ENCODE results near the gene COL6A2. TPM values are rescaled to one million over a fixed set of nuclear protein-coding genes. Genes with fewer than 3 reads are reported as not detected.
A peak's percentile ranks its signal among the peaks of the same experiment; 100 is the strongest.
"Not testable (repeated sequence)": the region's sequence is repeated elsewhere in the genome, so short reads cannot be mapped to it uniquely, and the experiment has no call there.

Gene COL6A2
- total RNA-seq, 1 donor from 2014 or later = 378 TPM

- Mint-ChIP-seq H3K36me3 (ENCODE audit: low read depth, unreplicated experiment) (no peaks in the 10 kb centered on the region), H3K4me3 (ENCODE audit: unreplicated experiment) (no peak overlapping the region), H3K27ac (ENCODE audit: unreplicated experiment) (no peak overlapping the region), H3K27me3 (ENCODE audit: unreplicated experiment) (peaks cover 4% of the 10 kb centered on the region), H3K4me1 (ENCODE audit: unreplicated experiment) (no peaks in the 10 kb centered on the region), H3K9me3 (ENCODE audit: unreplicated experiment) (no peaks in the 10 kb centered on the region)
- DNase-seq (ENCODE audit: low spot score) = no peak
- TF ChIP-seq CTCF (IDR thresholded peaks at IDR 0.05; ENCODE audit: unreplicated experiment) = no peak
These were observed 38.9 kb downstream of the COL6A2 start for GRCh38 chr21:46136739-46137349.

GRCh38 chr21:46137908-46138307, 40.0 kb downstream of the COL6A2 start:
- H3K36me3 Mint-ChIP-seq (ENCODE audit: low read depth, unreplicated experiment) = no peaks in the 10 kb centered on the region
- no peak for TF ChIP-seq CTCF (IDR thresholded peaks at IDR 0.05; ENCODE audit: unreplicated experiment)
- no peaks in the 10 kb centered on the region for H3K4me1 Mint-ChIP-seq (ENCODE audit: unreplicated experiment)
- H3K27ac Mint-ChIP-seq (ENCODE audit: unreplicated experiment) = no peak overlapping the region
- DNase-seq (ENCODE audit: low spot score) = no peak
- H3K9me3 Mint-ChIP-seq (ENCODE audit: unreplicated experiment) = no peaks in the 10 kb centered on the region
- peaks cover 4% of the 10 kb centered on the region for H3K27me3 Mint-ChIP-seq (ENCODE audit: unreplicated experiment)
- no peak overlapping the region for H3K4me3 Mint-ChIP-seq (ENCODE audit: unreplicated experiment)

- no peaks in the 10 kb centered on the region for H3K4me1 Mint-ChIP-seq (ENCODE audit: unreplicated experiment)
- no peak overlapping the region for H3K4me3 Mint-ChIP-seq (ENCODE audit: unreplicated experiment)
- H3K27me3 Mint-ChIP-seq (ENCODE audit: unreplicated experiment) = peaks cover 4% of the 10 kb centered on the region
- TF ChIP-seq CTCF (IDR thresholded peaks at IDR 0.05; ENCODE audit: unreplicated experiment) = no peak
- H3K27ac Mint-ChIP-seq (ENCODE audit: unreplicated experiment) = no peak overlapping the region
- H3K9me3 Mint-ChIP-seq (ENCODE audit: unreplicated experiment) = no peaks in the 10 kb centered on the region
- H3K36me3 Mint-ChIP-seq (ENCODE audit: low read depth, unreplicated experiment) = no peaks in the 10 kb centered on the region
- no peak for DNase-seq (ENCODE audit: low spot score)
These were observed 40.6 kb downstream of the COL6A2 start for GRCh38 chr21:46138383-46138970.

- H3K9me3 Mint-ChIP-seq (ENCODE audit: unreplicated experiment) = no peaks in the 10 kb centered on the region
- no peak for TF ChIP-seq CTCF (IDR thresholded peaks at IDR 0.05; ENCODE audit: unreplicated experiment)
- DNase-seq (ENCODE audit: low spot score) = no peak
- H3K27me3 Mint-ChIP-seq (ENCODE audit: unreplicated experiment) = peaks cover 4% of the 10 kb centered on the region
- peak overlapping the region; percentile 30 for H3K27ac Mint-ChIP-seq (ENCODE audit: unreplicated experiment)
- H3K36me3 Mint-ChIP-seq (ENCODE audit: low read depth, unreplicated experiment) = no peaks in the 10 kb centered on the region
- H3K4me3 Mint-ChIP-seq (ENCODE audit: unreplicated experiment) = no peak overlapping the region
- peaks cover 3% of the 10 kb centered on the region for H3K4me1 Mint-ChIP-seq (ENCODE audit: unreplicated experiment)
These were observed 41.8 kb downstream of the COL6A2 start for GRCh38 chr21:46139686-46140085.

GRCh38 chr21:46140352-46141003, 42.6 kb downstream of the COL6A2 start:
- H3K27me3 Mint-ChIP-seq (ENCODE audit: unreplicated experiment); H3K27ac Mint-ChIP-seq (ENCODE audit: unreplicated experiment): not testable (repeated sequence)

More at GRCh38 chr21:46140352-46141003, 42.6 kb downstream of the COL6A2 start:
- H3K36me3 Mint-ChIP-seq (ENCODE audit: low read depth, unreplicated experiment); H3K4me1 Mint-ChIP-seq (ENCODE audit: unreplicated experiment); H3K4me3 Mint-ChIP-seq (ENCODE audit: unreplicated experiment); DNase-seq (ENCODE audit: low spot score); H3K9me3 Mint-ChIP-seq (ENCODE audit: unreplicated experiment): not testable (repeated sequence)
